ENCODE measurements around the gene PLD2. TPM values are rescaled to one million over a fixed set of nuclear protein-coding genes. Genes with fewer than 3 reads are reported as not detected.

PLD2 gene
- total and polyA plus RNA-seq, 2 donors (not counting 1 experiment from before 2014, with no cell fraction given), result 53.1 to 69.2 TPM

DNA sequence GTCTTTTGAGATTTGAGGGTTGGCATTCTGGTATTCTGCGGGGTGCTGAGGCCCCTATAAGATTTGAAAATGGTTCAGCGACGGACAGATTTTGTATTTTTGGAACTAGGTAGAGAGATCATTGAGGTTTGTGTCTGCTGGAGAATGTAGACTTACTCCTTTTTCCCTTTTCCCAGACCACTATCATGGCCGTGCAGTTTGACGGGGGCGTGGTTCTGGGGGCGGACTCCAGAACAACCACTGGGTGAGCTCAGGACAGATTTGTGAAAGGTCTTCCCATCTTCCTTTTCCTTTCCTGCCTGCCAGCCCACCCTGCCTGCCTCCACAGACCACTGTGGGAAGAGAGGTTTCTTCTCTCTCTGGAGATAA lies 10.4 kb upstream of the PLD2 start:
- peak overlapping the region; percentile 100 for H3K4me3 Mint-ChIP-seq
- peaks cover 11% of the 10 kb centered on the region for H3K4me1 Mint-ChIP-seq
- TF ChIP-seq, protein P1, sequence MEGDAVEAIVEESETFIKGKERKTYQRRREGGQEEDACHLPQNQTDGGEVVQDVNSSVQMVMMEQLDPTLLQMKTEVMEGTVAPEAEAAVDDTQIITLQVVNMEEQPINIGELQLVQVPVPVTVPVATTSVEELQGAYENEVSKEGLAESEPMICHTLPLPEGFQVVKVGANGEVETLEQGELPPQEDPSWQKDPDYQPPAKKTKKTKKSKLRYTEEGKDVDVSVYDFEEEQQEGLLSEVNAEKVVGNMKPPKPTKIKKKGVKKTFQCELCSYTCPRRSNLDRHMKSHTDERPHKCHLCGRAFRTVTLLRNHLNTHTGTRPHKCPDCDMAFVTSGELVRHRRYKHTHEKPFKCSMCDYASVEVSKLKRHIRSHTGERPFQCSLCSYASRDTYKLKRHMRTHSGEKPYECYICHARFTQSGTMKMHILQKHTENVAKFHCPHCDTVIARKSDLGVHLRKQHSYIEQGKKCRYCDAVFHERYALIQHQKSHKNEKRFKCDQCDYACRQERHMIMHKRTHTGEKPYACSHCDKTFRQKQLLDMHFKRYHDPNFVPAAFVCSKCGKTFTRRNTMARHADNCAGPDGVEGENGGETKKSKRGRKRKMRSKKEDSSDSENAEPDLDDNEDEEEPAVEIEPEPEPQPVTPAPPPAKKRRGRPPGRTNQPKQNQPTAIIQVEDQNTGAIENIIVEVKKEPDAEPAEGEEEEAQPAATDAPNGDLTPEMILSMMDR (IDR thresholded peaks at IDR 0.05), result no peak
- Histone ChIP-seq H3K4me2 (replicated peaks; ENCODE audit: low read depth, low read length, poor library complexity, severe bottlenecking) (peak overlapping the region; percentile 90), H4K20me1 (ENCODE audit: control insufficient read depth, insufficient read depth, low read length, poor library complexity, severe bottlenecking) (no peaks in the 10 kb centered on the region), H3K4me3 (ENCODE audit: control extremely low read depth in 1 of 5, extremely low read depth in 1 of 5, insufficient read depth in 1 of 5, low read depth in 2 of 5, low read length in 4 of 5) (peak overlapping the region; percentile 65 to 96 (median 86)), H3K79me2 (ENCODE audit: control insufficient read depth, insufficient read depth, low read length) (peaks cover 6% of the 10 kb centered on the region), H3K9ac (ENCODE audit: low read length) (peak overlapping the region; percentile 89), H3K36me3 (replicated peaks in 1 of 2; ENCODE audit: control extremely low read depth in 1 of 2, control insufficient read depth in 1 of 2, extremely low read depth in 1 of 2, insufficient read depth in 2 of 2, low read length in 1 of 2) (peaks cover 0 to 22% of the 10 kb centered on the region in 2 experiments), H2AFZ (ENCODE audit: insufficient read depth, low read depth, low read length, poor library complexity, severe bottlenecking) (peak overlapping the region; percentile 92), H3K27ac (ENCODE audit: low read length in 2 of 2) (peak overlapping the region in 1 of 2 donors; percentile 68), H3K4me1 (ENCODE audit: control insufficient read depth in 2 of 2, insufficient read depth in 2 of 2, low read length in 2 of 2) (peaks cover 7 to 16% of the 10 kb centered on the region in 2 donors), H3K27me3 (replicated peaks in 1 of 4; ENCODE audit: control extremely low read depth in 1 of 4, control insufficient read depth in 3 of 4, insufficient read depth in 4 of 4, low read length in 3 of 4) (no peaks in the 10 kb centered on the region), H3K9me3 (ENCODE audit: control extremely low read depth in 1 of 3, control insufficient read depth in 2 of 3, insufficient read depth in 1 of 3, low read length in 2 of 3) (no peaks in the 10 kb centered on the region)
- no peaks in the 10 kb centered on the region for H3K9me3 Mint-ChIP-seq (ENCODE audit: insufficient read depth)
- DNase-seq, result no peak
- H3K27me3 Mint-ChIP-seq, result no peaks in the 10 kb centered on the region
- CTCF ChIA-PET, result interaction anchor here (0.9 to 1.2 kb wide), 2 partner anchors 65 to 86 kb away, joined by 3 to 4 read pairs; partner anchors contain the start of genes ARRB2 and MED11
- intact Hi-C loops (cut with micrococcal nuclease), result loop anchor here (1.0 to 10.0 kb wide), 4 partner anchors 11 to 232 kb away; partner anchors contain the start of genes GGT6, MED11, MINK1 and PLD2
- ATAC-seq (ENCODE audit: low read depth), result no peak
- peak overlapping the region; percentile 97 for H3K27ac Mint-ChIP-seq
- 0% methylated on average over 5 of the region's 7 CpGs for WGBS (ENCODE audit: insufficient coverage)
- POLR2A ChIA-PET, result interaction anchor here (1.0 kb wide), 1 partner anchor 11 kb away, joined by 8 read pairs; the partner anchor contains the start of gene PLD2

DNA sequence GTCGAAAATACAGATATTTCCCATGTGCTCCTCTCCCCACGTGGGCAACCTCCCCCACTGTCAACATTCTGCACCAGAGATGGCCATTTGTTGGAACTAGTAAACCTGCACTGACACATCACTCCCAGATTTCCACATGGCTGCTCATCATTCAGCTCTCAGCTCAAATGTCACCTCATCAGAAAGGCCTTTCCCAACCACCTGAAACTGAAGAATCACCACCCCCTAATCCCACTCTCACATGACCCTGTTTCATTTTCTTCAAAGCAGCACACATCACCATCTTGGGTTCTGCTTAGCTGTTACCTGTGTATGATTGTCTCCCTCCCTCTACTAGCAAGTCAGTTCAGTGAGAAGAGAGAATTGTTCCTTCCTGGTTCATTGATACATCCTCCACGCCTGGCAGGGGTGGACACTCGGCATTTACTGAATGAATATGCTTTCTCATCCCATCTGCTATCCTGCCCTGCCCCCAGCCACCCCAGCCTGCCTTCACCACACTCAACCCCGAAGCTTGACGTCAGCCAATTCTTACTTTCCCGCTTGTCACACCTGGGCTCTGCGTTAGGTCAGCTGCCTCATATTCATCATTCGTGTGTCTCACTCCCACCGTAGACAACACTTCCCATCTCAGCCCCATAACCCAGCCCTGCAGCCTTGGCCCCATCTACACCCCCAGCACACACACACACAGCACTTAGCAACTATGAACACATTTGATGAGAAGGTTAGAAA lies 6.3 kb upstream of the PLD2 start:
- Histone ChIP-seq H3K4me3 (ENCODE audit: control extremely low read depth in 1 of 5, extremely low read depth in 1 of 5, insufficient read depth in 1 of 5, low read depth in 2 of 5, low read length in 4 of 5) (no peak overlapping the region), H3K36me3 (replicated peaks in 1 of 2; ENCODE audit: control extremely low read depth in 1 of 2, control insufficient read depth in 1 of 2, extremely low read depth in 1 of 2, insufficient read depth in 2 of 2, low read length in 1 of 2) (peaks cover 0 to 22% of the 10 kb centered on the region in 2 experiments), H3K4me2 (replicated peaks; ENCODE audit: low read depth, low read length, poor library complexity, severe bottlenecking) (no peak overlapping the region), H3K9me3 (ENCODE audit: control extremely low read depth in 1 of 3, control insufficient read depth in 2 of 3, insufficient read depth in 1 of 3, low read length in 2 of 3) (no peaks in the 10 kb centered on the region), H3K9ac (ENCODE audit: low read length) (no peak overlapping the region), H2AFZ (ENCODE audit: insufficient read depth, low read depth, low read length, poor library complexity, severe bottlenecking) (no peak overlapping the region), H3K79me2 (ENCODE audit: control insufficient read depth, insufficient read depth, low read length) (peaks cover 6% of the 10 kb centered on the region), H4K20me1 (ENCODE audit: control insufficient read depth, insufficient read depth, low read length, poor library complexity, severe bottlenecking) (no peaks in the 10 kb centered on the region), H3K4me1 (ENCODE audit: control insufficient read depth in 2 of 2, insufficient read depth in 2 of 2, low read length in 2 of 2) (peaks cover 7 to 14% of the 10 kb centered on the region in 2 donors), H3K27ac (ENCODE audit: low read length in 2 of 2) (no peak overlapping the region), H3K27me3 (replicated peaks in 1 of 4; ENCODE audit: control extremely low read depth in 1 of 4, control insufficient read depth in 3 of 4, insufficient read depth in 4 of 4, low read length in 3 of 4) (no peaks in the 10 kb centered on the region)
- 76% methylated on average over 9 of the region's 10 CpGs for WGBS (ENCODE audit: insufficient coverage)
- Mint-ChIP-seq H3K9me3 (ENCODE audit: insufficient read depth) (no peaks in the 10 kb centered on the region), H3K27ac (peak overlapping the region; percentile 10), H3K27me3 (no peaks in the 10 kb centered on the region), H3K4me3 (no peak overlapping the region), H3K4me1 (peaks cover 11% of the 10 kb centered on the region)
- DNase-seq (no peak), ATAC-seq (ENCODE audit: low read depth) (no peak)
- ChIA-PET POLR2A (no interaction called here), CTCF (interaction anchor here (1.2 to 1.4 kb wide), 2 partner anchors 11 to 175 kb away, joined by 4 read pairs; no protein-coding TSS in a partner anchor)
- TF ChIP-seq EZH2 (IDR thresholded peaks at IDR 0.05; ENCODE audit: borderline replicate concordance, insufficient read depth, low read depth, low read length, poor library complexity, severe bottlenecking), result no peak
- TF ChIP-seq, protein P1 (IDR thresholded peaks at IDR 0.05), result no peak
- intact Hi-C loops (cut with micrococcal nuclease), result no loop called here

Measured in B cell (primary cell).